Iris pigment epithelial cell (primary cell): ENCODE data around the gene RAB22A.
A peak's percentile ranks its signal among the peaks of the same experiment; 100 is the strongest.
"Not testable (repeated sequence)": the region's sequence is repeated elsewhere in the genome, so short reads cannot be mapped to it uniquely, and the experiment has no call there.

Experiments used
- DNase-seq: peaks from one replicate; pipeline ENCODE4 v3.0.0-alpha.2; 2011; ENCODE audit warnings: low read depth

Gene RAB22A

GRCh38 chr20:58344741-58345140, 35.2 kb downstream of the RAB22A start:
- DNase-seq: peak; percentile 70

GRCh38 chr20:58349570-58349969, 40.1 kb downstream of the RAB22A start:
- peak; percentile 87 for DNase-seq

GRCh38 chr20:58352468-58352867, 43.0 kb downstream of the RAB22A start:
- DNase-seq: no peak

- no peak for DNase-seq
Observed at GRCh38 chr20:58359441-58359840, 49.9 kb downstream of the RAB22A start.

- DNase-seq: no peak
Observed at GRCh38 chr20:58360936-58361335, 51.4 kb downstream of the RAB22A start.

GRCh38 chr20:58361481-58362205, 52.1 kb downstream of the RAB22A start:
- peak; percentile 47 for DNase-seq

GRCh38 chr20:58362206-58362516, 52.6 kb downstream of the RAB22A start:
- no peak for DNase-seq

GRCh38 chr20:58362970-58363369, 53.5 kb downstream of the RAB22A start:
- no peak for DNase-seq

GRCh38 chr20:58366866-58367265, 57.4 kb downstream of the RAB22A start:
- no peak for DNase-seq

GRCh38 chr20:58372806-58373205, 63.3 kb downstream of the RAB22A start:
- peak; percentile 8 for DNase-seq

GRCh38 chr20:58373296-58373695, 63.8 kb downstream of the RAB22A start:
- not testable (repeated sequence) for DNase-seq

GRCh38 chr20:58374027-58374850, 64.7 kb downstream of the RAB22A start:
- DNase-seq: no peak

GRCh38 chr20:58374906-58375758, 65.6 kb downstream of the RAB22A start:
- DNase-seq: peak; percentile 49

- DNase-seq: no peak
Observed at GRCh38 chr20:58375759-58376352, 66.3 kb downstream of the RAB22A start.

GRCh38 chr20:58377017-58377416, 67.5 kb downstream of the RAB22A start:
- DNase-seq: no peak

GRCh38 chr20:58377766-58378401, 68.4 kb downstream of the RAB22A start:
- no peak for DNase-seq

GRCh38 chr20:58378704-58379103, 69.2 kb downstream of the RAB22A start:
- DNase-seq: no peak

GRCh38 chr20:58381627-58382026, 72.1 kb downstream of the RAB22A start:
- DNase-seq: no peak

GRCh38 chr20:58382096-58382495, 72.6 kb downstream of the RAB22A start:
- no peak for DNase-seq

- DNase-seq: no peak
Observed at GRCh38 chr20:58384821-58385220, 75.3 kb downstream of the RAB22A start.

- no peak for DNase-seq
Observed at GRCh38 chr20:58388028-58388601, 78.6 kb downstream of the RAB22A start.
